NCI-H187 treated with DMSO at 0.1 percent for 48 hours (cell line): ENCODE results near the gene TBC1D12.
"Not testable (repeated sequence)": the region's sequence is repeated elsewhere in the genome, so short reads cannot be mapped to it uniquely, and the experiment has no call there.

ENCODE experiments used
- DNase-seq: peaks from one replicate; lab custom pipeline; 2025; lab: John Stamatoyannopoulos, UW

Gene TBC1D12

GRCh38 chr10:94546049-94546900 is 143.9 kb downstream of the TBC1D12 start:
- no peak for DNase-seq

GRCh38 chr10:94546901-94547185 is 144.5 kb downstream of the TBC1D12 start:
- no peak for DNase-seq

- no peak for DNase-seq
Observed at GRCh38 chr10:94549221-94549620, 146.9 kb downstream of the TBC1D12 start.

- not testable (repeated sequence) for DNase-seq
Observed at GRCh38 chr10:94567714-94568307, 165.5 kb downstream of the TBC1D12 start.

GRCh38 chr10:94571081-94571480 is 168.7 kb downstream of the TBC1D12 start:
- DNase-seq, result no peak

- no peak for DNase-seq
Observed at GRCh38 chr10:94571528-94571927, 169.2 kb downstream of the TBC1D12 start.

- DNase-seq, result no peak
Observed at GRCh38 chr10:94578790-94579189, 176.4 kb downstream of the TBC1D12 start.

- no peak for DNase-seq
Observed at GRCh38 chr10:94583124-94583523, 180.8 kb downstream of the TBC1D12 start.
